NK-92 (cell line): ENCODE measurements around the gene ACOT2.
"Not testable (repeated sequence)": the region's sequence is repeated elsewhere in the genome, so short reads cannot be mapped to it uniquely, and the experiment has no call there.

Experiments used
- DNase-seq: peaks from one replicate; lab custom pipeline; 2025; ENCODE audit not compliant: unreplicated experiment; lab: John Stamatoyannopoulos, UW

Gene ACOT2

DNA sequence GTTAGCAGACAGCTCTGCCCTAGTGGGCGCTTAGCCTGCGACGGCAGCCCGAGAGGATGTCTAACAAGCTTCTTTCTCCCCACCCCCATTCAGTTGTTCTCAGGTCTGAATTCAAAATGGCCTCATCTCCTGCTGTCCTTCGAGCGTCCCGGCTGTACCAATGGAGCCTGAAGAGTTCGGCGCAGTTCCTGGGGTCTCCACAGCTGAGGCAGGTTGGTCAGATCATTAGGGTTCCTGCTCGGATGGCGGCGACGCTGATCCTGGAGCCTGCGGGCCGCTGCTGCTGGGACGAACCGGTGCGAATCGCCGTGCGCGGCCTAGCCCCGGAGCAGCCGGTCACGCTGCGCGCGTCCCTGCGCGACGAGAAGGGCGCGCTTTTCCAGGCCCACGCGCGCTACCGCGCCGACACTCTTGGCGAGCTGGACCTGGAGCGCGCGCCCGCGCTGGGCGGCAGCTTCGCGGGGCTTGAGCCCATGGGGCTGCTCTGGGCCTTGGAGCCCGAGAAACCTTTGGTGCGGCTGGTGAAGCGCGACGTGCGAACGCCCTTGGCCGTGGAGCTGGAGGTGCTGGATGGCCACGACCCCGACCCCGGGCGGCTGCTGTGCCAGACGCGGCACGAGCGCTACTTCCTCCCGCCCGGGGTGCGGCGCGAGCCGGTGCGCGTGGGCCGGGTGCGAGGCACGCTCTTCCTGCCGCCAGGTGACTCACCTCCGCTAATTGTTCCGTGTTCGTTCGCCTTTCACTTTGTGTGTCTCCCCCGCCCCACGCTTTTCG, at the start of gene ACOT2:
TSS of gene ACOT2 (plus strand) at position 29 of the 774 bp plus-strand sequence. CDS start at position 57, 28 bp downstream.
- DNase-seq = not testable (repeated sequence)

DNA sequence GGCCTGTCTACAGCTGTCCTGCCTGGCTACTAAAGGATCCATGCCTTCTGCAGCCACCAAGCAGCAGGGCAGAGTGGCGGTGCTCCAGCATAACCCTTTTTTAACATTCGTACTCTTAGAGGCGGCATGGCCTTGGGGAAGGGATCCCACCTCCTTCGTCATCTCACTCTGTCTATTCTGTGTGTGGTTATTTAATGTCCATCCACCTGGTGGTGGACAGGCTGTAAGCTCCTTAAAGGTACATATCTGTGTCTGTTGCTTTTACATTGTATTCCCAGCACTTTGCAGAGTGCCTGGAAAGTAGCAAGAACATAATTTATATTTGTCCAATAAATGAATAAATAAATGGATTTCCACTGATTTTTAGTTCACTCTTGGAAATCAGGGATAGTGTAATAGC, 47.8 kb upstream of the ACOT2 start:
- DNase-seq = no peak

GRCh38 chr14:73524493-73524892, 44.5 kb upstream of the ACOT2 start:
- no peak for DNase-seq

GRCh38 chr14:73526036-73526984, 42.7 kb upstream of the ACOT2 start:
- no peak for DNase-seq

- not testable (repeated sequence) for DNase-seq
These were observed 39.7 kb upstream of the ACOT2 start for GRCh38 chr14:73529356-73529755.

DNA sequence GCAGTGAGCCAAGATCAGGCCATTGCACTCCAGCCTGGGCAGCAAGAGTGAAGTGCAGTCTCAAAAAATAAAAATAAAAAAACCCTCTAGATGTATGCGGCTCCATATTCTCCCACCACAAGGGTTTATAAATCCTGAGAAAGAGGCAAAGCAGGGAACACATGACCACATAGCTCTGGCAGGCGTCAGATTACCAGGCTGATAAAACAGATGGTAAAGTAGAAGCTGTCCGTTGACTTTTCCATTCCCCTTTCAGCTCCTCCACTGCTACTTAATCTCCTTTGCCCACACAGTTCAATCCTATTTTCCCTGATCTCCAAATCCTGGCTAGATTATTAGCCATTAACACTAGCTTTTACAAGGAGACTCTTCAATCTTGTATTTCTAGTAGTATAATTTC, 37.0 kb upstream of the ACOT2 start:
- DNase-seq = not testable (repeated sequence)

DNA sequence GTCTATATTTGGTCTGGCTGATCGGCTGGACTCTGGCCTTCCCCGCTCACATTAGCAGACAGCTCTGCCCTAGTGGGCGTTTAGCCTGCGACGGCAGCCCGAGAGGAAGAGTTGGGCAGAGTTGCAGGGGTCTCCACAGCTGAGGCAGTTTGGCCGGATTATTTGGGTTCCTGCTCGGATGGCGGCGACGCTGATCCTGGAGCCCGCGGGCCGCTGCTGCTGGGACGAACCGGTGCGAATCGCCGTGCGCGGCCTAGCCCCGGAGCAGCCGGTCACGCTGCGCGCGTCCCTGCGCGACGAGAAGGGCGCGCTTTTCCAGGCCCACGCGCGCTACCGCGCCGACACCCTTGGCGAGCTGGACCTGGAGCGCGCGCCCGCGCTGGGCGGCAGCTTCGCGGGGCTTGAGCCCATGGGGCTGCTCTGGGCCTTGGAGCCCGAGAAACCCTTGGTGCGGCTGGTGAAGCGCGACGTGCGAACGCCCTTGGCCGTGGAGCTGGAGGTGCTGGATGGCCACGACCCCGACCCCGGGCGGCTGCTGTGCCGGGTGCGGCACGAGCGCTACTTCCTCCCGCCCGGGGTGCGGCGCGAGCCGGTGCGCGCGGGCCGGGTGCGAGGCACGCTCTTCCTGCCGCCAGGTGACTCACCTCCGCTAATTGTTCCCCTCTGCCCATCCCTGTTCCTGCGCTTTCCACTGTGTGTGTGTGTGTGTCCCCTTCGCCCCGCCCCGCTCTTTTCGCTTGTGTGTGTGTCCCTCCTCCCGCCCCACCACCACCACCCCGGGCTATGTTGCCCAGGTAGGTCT, 31.6 kb upstream of the ACOT2 start:
- DNase-seq = not testable (repeated sequence)

DNA sequence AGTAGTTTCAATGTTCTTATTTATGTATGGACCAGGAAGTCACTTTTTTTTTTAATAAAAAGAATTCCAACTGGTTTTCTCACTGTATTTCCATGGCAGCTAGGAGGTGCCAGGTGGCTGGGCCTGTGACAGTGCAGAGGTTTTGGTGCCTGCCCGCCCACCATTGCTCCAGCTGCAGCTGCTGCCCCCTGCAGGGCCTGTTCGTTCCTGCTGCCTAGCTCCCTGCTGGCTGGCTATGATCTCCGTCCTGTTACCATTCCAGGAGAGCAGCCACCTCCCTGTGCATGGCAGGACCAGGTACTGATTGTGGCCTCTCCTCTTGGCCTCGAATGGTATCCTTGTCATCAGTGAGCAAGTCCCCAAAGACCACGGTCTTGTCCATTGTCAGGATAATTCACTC, 30.0 kb upstream of the ACOT2 start:
- DNase-seq = not testable (repeated sequence)

DNA sequence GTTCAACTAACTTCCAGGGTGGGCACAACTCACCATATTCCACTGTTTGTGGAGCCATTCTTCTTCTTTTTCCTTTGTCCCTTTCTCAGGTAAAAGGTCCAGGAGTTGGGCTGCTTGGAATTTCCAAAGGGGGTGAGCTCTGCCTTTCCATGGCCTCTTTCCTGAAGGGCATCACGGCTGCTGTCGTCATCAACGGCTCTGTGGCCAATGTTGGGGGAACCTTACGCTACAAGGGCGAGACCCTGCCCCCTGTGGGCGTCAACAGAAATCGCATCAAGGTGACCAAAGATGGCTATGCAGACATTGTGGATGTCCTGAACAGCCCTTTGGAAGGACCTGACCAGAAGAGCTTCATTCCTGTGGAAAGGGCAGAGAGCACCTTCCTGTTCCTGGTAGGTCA, 26.1 kb upstream of the ACOT2 start:
- DNase-seq = not testable (repeated sequence)

DNA sequence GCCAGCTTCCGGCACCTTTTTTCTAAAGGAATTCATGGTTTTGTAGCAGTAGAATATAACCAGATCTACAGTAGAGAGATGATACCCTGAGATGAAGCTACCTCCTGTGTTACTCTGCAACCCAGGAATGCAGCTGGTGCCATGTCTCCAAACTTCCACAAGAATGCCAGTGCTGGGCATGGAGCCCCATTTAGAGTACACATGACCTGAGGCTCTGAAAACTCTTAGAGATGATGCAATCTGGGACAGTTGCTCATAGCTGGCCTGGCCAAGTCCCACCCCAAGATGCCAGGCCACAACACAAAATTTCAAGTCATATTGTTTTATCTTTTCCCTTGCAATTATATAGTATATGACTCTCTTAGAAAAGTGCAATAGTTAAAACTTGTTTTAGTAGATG, 23.7 kb upstream of the ACOT2 start:
- DNase-seq = not testable (repeated sequence)

- not testable (repeated sequence) for DNase-seq
These were observed 19.9 kb upstream of the ACOT2 start for GRCh38 chr14:73549097-73549496.

GRCh38 chr14:73549889-73550524, 19.0 kb upstream of the ACOT2 start:
- not testable (repeated sequence) for DNase-seq

DNA sequence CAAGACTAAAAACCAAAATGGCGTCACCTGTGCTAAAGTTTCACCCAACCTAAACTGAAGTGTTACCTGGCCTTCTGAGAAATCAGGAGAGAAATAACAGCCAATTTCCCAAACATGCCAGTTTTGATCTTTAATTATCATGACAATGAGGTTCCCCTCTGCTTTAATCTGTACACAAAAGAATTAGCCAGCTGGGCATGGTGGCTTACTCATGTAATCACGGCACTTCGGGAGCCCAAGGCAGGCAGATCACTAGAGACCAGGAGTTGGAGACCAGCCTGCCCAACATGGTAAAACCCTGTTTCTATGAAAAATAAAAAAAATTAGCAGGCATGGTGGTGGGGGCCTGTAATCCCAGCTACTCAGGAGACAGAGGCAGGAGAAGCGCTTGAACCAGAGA, 15.2 kb upstream of the ACOT2 start:
- DNase-seq = no peak

DNA sequence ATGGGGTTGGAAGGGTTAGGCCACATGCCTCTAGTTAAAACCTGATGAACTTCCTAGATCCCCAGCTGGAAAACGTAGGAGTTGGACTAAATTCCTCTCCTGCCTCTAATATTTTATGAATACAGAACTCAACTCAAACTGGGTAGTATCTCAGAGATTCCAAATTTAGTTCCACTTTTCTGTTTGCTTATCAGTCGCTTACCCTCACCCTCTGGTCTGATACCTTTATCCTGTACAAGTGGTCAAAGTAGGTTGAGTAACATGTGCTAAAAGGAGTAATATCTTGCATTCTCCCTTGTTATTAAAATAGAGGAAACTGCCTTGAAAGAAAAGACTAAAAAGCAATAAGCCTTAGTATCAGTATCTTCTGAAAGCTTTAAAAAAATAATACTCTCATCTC, 11.8 kb upstream of the ACOT2 start:
- DNase-seq = not testable (repeated sequence)

- not testable (repeated sequence) for DNase-seq
These were observed 10.8 kb upstream of the ACOT2 start for GRCh38 chr14:73558238-73558637.

GRCh38 chr14:73562256-73562655, 6.8 kb upstream of the ACOT2 start:
- not testable (repeated sequence) for DNase-seq

GRCh38 chr14:73562696-73563095, 6.3 kb upstream of the ACOT2 start:
- DNase-seq = not testable (repeated sequence)

DNA sequence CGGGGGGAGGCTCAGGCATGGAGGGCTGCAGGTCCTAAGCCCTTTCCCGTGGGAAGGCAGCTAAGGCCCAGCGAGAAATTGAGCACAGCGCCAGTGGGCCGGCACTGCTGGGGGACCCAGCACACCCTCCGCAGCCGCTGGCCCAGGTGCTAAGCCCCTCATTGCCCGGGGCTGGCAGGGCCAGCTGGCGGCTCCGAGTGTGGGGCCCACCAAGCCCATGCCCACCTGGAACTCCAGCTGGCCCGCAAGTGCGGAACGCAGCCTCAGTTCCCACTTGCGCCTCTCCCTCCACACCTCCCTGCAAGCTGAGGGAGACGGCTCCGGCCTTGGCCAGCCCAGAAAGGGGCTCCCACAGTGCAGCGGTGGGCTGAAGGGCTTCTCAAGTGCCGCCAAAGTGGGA, 2.6 kb upstream of the ACOT2 start:
- not testable (repeated sequence) for DNase-seq

GRCh38 chr14:73566935-73567334, 2.1 kb upstream of the ACOT2 start:
- DNase-seq = not testable (repeated sequence)

DNA sequence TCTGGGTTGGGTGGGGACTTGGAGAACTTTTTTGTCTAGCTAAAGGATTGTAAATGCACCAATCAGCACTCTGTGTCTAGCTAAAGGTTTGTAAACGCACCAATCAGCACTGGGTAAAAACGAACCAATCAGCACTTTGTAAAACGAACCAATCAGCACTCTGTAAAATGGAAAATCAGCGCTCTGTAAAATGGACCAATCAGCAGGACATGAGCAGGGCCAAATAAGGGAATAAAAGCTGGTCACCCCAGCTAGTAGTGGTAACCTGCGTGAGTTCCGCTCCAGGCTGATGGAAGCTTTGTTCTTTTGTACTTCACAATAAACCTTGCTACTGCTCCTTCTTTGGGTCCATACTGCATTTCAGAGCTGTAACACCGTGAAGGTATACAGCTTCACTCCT, 1.7 kb upstream of the ACOT2 start:
- DNase-seq = no peak
